Activated CD4-positive, alpha-beta T cell treated with anti-CD3 and anti-CD28 coated beads for 36 hours (primary cell): ENCODE data around the gene CPVL. TPM values are rescaled to one million over a fixed set of nuclear protein-coding genes. Genes with fewer than 3 reads are reported as not detected.

Experiments used
- ATAC-seq: fragments of 200-7000 bp; cut with Tn5 transposase; one replicate; pipeline ENCODE4 v1.10.0; 2021; ENCODE audit warnings: mild to moderate bottlenecking, moderate library complexity
- CTCF ChIA-PET: fragments of 350-600 bp; sonication (Branson Sonifier 250); formaldehyde crosslinking; loops from one replicate; lab custom pipeline; 2021; ENCODE audit warnings: antibody characterized with exemption; lab: Charles Lee
- POLR2A ChIA-PET: fragments of 350-600 bp; sonication (Branson Sonifier 250); formaldehyde crosslinking; loops from one replicate; lab custom pipeline; 2021; ENCODE audit warnings: antibody characterized with exemption, inconsistent platforms; lab: Charles Lee
- DNase-seq: peaks from one replicate; pipeline ENCODE4 v3.0.0-alpha.2; 2020
- H3K27ac Mint-ChIP-seq: one replicate; pipeline ENCODE4 v1.8.0; 2021; ENCODE audit warnings: mixed read lengths
- H3K27me3 Mint-ChIP-seq: one replicate; pipeline ENCODE4 v1.8.0; 2021; ENCODE audit warnings: mixed read lengths
- H3K36me3 Mint-ChIP-seq: one replicate; pipeline ENCODE4 v1.8.0; 2021; ENCODE audit warnings: low read depth, mixed read lengths
- H3K4me1 Mint-ChIP-seq: one replicate; pipeline ENCODE4 v1.8.0; 2021; ENCODE audit warnings: mixed read lengths
- H3K4me3 Mint-ChIP-seq: one replicate; pipeline ENCODE4 v1.8.0; 2021; ENCODE audit warnings: mild to moderate bottlenecking, moderate library complexity, mixed read lengths
- H3K9me3 Mint-ChIP-seq: one replicate; pipeline ENCODE4 v1.8.0; 2021; ENCODE audit warnings: low read depth, mixed read lengths
- intact Hi-C, 2 experiments: fragments of 100-400 bp; cut with DNase I in 1 of 2; cut with micrococcal nuclease in 1 of 2; formaldehyde crosslinking; loops; one replicate each; pipeline versions ENCODE4 v1.14.2 to v1.15.1; 2022 to 2024; cut with DNase I, micrococcal nuclease
- total RNA-seq, 2 experiments: library from RNA; stranded (reverse); gene quantifications; one replicate each; pipeline ENCODE4 v1.2.3, GENCODE V29; 2021

The CPVL gene
- total RNA-seq, 2 experiments from 2014 or later = not detected

- no peak overlapping the region for H3K27ac Mint-ChIP-seq
- no peak overlapping the region for H3K4me3 Mint-ChIP-seq
- ATAC-seq = no peak
- ChIA-PET CTCF (interaction anchor here (0.7 to 1.9 kb wide), 5 partner anchors 12 to 1960 kb away, joined by 3 to 12 read pairs (median 3); no protein-coding TSS in a partner anchor), POLR2A (no interaction called here)
- intact Hi-C loops = no loop called here
- H3K4me1 Mint-ChIP-seq = peaks cover 7% of the 10 kb centered on the region
- H3K27me3 Mint-ChIP-seq = peaks cover 26% of the 10 kb centered on the region
- no peak for DNase-seq
- no peaks in the 10 kb centered on the region for H3K9me3 Mint-ChIP-seq
- H3K36me3 Mint-ChIP-seq = no peaks in the 10 kb centered on the region
These were observed 184.4 kb downstream of the CPVL start for GRCh38 chr7:28961972-28962371.

GRCh38 chr7:28960071-28960840 lies 186.1 kb downstream of the CPVL start:
- Mint-ChIP-seq H3K4me3 (no peak overlapping the region), H3K4me1 (peaks cover 7% of the 10 kb centered on the region), H3K27me3 (peaks cover 28% of the 10 kb centered on the region), H3K36me3 (no peaks in the 10 kb centered on the region), H3K9me3 (no peaks in the 10 kb centered on the region), H3K27ac (no peak overlapping the region)
- intact Hi-C loops = no loop called here
- CTCF ChIA-PET = interaction anchor here (1.9 kb wide), 1 partner anchor 33 kb away, joined by 12 read pairs; no protein-coding TSS in a partner anchor
- no peak for DNase-seq
- no peak for ATAC-seq
- POLR2A ChIA-PET = no interaction called here

DNA sequence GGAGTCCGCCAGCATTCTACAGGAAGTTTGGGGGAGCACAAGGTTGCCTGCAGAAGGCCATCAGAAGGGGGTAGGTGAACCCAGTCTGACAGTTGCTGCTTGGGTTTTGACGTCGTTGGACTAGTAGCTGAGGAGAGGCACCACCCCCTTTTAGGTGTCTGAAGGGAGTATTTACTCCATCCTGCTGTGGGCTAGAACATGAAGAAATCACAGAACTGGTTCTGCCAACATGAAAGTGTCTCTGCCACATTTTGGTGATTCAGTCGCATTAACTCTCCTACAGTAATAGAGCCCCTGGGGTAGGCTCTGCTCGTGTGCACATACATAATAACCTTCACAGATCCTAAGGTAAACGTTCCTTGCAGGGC lies 187.4 kb downstream of the CPVL start:
- Mint-ChIP-seq H3K9me3 (no peaks in the 10 kb centered on the region), H3K4me1 (peaks cover 7% of the 10 kb centered on the region), H3K27ac (no peak overlapping the region), H3K36me3 (no peaks in the 10 kb centered on the region), H3K27me3 (peaks cover 36% of the 10 kb centered on the region), H3K4me3 (no peak overlapping the region)
- intact Hi-C loops = loop anchor here in 1 of 2 experiments (10.0 kb wide), 1 partner anchor 606 kb away; the partner anchor contains the start of gene PRR15
- ATAC-seq (no peak), DNase-seq (no peak)
- ChIA-PET CTCF (interaction anchor here (3.1 to 3.8 kb wide), 2 partner anchors 36 to 449 kb away, joined by 18 to 26 read pairs; no protein-coding TSS in a partner anchor), POLR2A (no interaction called here)

- Mint-ChIP-seq H3K4me3 (peak within 1 kb of the TSS; percentile 41), H3K9me3 (no peaks in the 10 kb centered on the region), H3K27ac (no peak within 1 kb of the TSS), H3K4me1 (peaks cover 7% of the 10 kb centered on the region), H3K27me3 (peaks cover 39% of the 10 kb centered on the region), H3K36me3 (no peaks in the 10 kb centered on the region)
- CTCF ChIA-PET = interaction anchor here (0.9 to 3.8 kb wide), 4 partner anchors 9 to 450 kb away, joined by 3 to 26 read pairs (median 14); no protein-coding TSS in a partner anchor
- POLR2A ChIA-PET = no interaction called here
- DNase-seq (peak; percentile 31), ATAC-seq (no peak)
- intact Hi-C loops = loop anchor here in 1 of 2 experiments (10.0 kb wide), 1 partner anchor 606 kb away; the partner anchor contains the start of gene PRR15
These were observed 187.9 kb downstream of the CPVL start, which contains the start of gene TRIL for GRCh38 chr7:28958235-28958979. TSS of gene TRIL (minus strand) at chr7:28958330. CDS start at chr7:28958046, 284 bp downstream.

DNA sequence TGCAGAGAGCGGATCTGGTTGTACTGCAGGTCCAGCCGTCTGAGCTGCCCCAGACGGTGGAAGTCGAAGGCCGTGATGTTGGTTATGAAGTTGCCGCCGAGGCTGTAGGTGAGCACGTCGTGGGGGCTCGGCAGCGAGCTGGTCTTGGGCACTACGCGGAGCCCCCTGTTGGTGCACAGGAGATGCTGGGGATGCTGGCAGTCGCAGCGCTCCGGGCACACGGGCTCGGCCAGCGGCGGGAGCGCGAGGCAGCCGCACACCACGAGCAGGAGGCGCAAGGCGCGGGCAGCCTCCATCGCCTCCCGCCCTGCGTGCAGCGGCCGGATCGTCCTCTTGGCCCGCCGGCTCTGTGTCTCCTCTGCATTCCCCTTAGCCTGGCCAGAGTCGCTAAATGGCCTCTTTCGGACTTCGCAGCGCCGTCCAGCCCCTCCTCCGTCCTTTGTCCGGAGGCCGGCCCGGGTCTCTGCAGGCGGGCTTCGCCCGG lies 188.5 kb downstream of the CPVL start:
- intact Hi-C loops = loop anchor here in 1 of 2 experiments (10.0 kb wide), 1 partner anchor 607 kb away; the partner anchor contains the start of gene PRR15
- no peak for DNase-seq
- peak overlapping the region; percentile 41 for H3K4me3 Mint-ChIP-seq
- no peak for ATAC-seq
- CTCF ChIA-PET = interaction anchor here (0.9 to 3.8 kb wide), 11 partner anchors 10 to 450 kb away, joined by 3 to 26 read pairs (median 6); no protein-coding TSS in a partner anchor
- H3K36me3 Mint-ChIP-seq = no peaks in the 10 kb centered on the region
- peaks cover 7% of the 10 kb centered on the region for H3K4me1 Mint-ChIP-seq
- peaks cover 44% of the 10 kb centered on the region for H3K27me3 Mint-ChIP-seq
- H3K27ac Mint-ChIP-seq = no peak overlapping the region
- H3K9me3 Mint-ChIP-seq = no peaks in the 10 kb centered on the region
- POLR2A ChIA-PET = interaction anchor here (0.6 kb wide), 1 partner anchor 847 kb away, joined by 4 read pairs; no protein-coding TSS in a partner anchor

GRCh38 chr7:28957064-28957750 lies 189.1 kb downstream of the CPVL start:
- peak overlapping the region; percentile 41 for H3K4me3 Mint-ChIP-seq
- peaks cover 46% of the 10 kb centered on the region for H3K27me3 Mint-ChIP-seq
- no peaks in the 10 kb centered on the region for H3K9me3 Mint-ChIP-seq
- POLR2A ChIA-PET = interaction anchor here (0.6 kb wide), 1 partner anchor 848 kb away, joined by 4 read pairs; no protein-coding TSS in a partner anchor
- DNase-seq (peak; percentile 41), ATAC-seq (peak; percentile 18)
- CTCF ChIA-PET = interaction anchor here (0.5 to 3.8 kb wide), 24 partner anchors 9 to 451 kb away, joined by 3 to 26 read pairs (median 4); no protein-coding TSS in a partner anchor
- intact Hi-C loops = loop anchor here in 1 of 2 experiments (10.0 kb wide), 1 partner anchor 608 kb away; the partner anchor contains the start of gene PRR15
- H3K36me3 Mint-ChIP-seq = no peaks in the 10 kb centered on the region
- H3K27ac Mint-ChIP-seq = no peak overlapping the region
- H3K4me1 Mint-ChIP-seq = peaks cover 7% of the 10 kb centered on the region

DNA sequence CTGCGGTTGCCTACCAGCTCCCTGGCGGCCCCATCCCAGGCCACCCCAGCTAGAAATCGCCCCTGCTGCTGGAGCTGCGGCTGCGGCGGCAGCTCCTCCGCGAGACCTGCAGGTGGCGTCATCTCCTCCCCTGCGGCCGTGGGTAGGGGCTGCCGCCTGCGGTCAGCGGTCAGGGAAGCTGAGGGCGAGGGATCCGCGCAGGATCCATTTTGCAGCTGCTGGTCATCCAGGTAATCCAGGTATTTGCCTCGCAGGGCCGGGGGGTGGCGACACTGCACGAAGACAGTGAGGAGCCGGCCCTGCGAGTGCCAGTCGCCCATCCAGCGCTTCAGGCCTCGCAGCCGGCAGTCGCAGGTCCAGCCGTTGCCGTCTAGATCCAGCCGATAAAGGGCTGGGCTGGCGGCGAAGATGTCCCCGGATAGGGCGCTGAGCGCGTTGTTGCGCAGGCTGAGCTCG lies 189.7 kb downstream of the CPVL start:
- DNase-seq (peak; percentile 58), ATAC-seq (peak; percentile 30)
- ChIA-PET CTCF (interaction anchor here (0.5 to 3.8 kb wide), 26 partner anchors 9 to 451 kb away, joined by 3 to 26 read pairs (median 4); no protein-coding TSS in a partner anchor), POLR2A (no interaction called here)
- H3K4me3 Mint-ChIP-seq = no peak overlapping the region
- H3K27me3 Mint-ChIP-seq = peaks cover 48% of the 10 kb centered on the region
- no peaks in the 10 kb centered on the region for H3K9me3 Mint-ChIP-seq
- no peaks in the 10 kb centered on the region for H3K36me3 Mint-ChIP-seq
- H3K27ac Mint-ChIP-seq = no peak overlapping the region
- peaks cover 7% of the 10 kb centered on the region for H3K4me1 Mint-ChIP-seq
- intact Hi-C loops = loop anchor here (1.0 to 10.0 kb wide), 4 partner anchors 146 to 608 kb away; partner anchors contain the start of gene PRR15 (in 1 of the 2)

GRCh38 chr7:28955718-28956607 lies 190.4 kb downstream of the CPVL start:
- peaks cover 7% of the 10 kb centered on the region for H3K4me1 Mint-ChIP-seq
- CTCF ChIA-PET = interaction anchor here (0.6 to 3.8 kb wide), 22 partner anchors 8 to 452 kb away, joined by 3 to 26 read pairs (median 4); no protein-coding TSS in a partner anchor
- H3K27ac Mint-ChIP-seq = no peak overlapping the region
- peaks cover 53% of the 10 kb centered on the region for H3K27me3 Mint-ChIP-seq
- H3K36me3 Mint-ChIP-seq = no peaks in the 10 kb centered on the region
- peak overlapping the region; percentile 24 for H3K4me3 Mint-ChIP-seq
- intact Hi-C loops = loop anchor here (1.0 to 10.0 kb wide), 5 partner anchors 146 to 609 kb away; partner anchors contain the start of gene PRR15 (in 1 of the 2)
- ATAC-seq = peak; percentile 53
- POLR2A ChIA-PET = no interaction called here
- DNase-seq = peak; percentile 67
- no peaks in the 10 kb centered on the region for H3K9me3 Mint-ChIP-seq

- Mint-ChIP-seq H3K9me3 (no peaks in the 10 kb centered on the region), H3K27me3 (peaks cover 54% of the 10 kb centered on the region), H3K36me3 (no peaks in the 10 kb centered on the region), H3K4me1 (peaks cover 7% of the 10 kb centered on the region), H3K4me3 (peak overlapping the region; percentile 24), H3K27ac (no peak overlapping the region)
- DNase-seq (no peak), ATAC-seq (no peak)
- ChIA-PET POLR2A (no interaction called here), CTCF (interaction anchor here (0.7 to 3.8 kb wide), 3 partner anchors 8 to 154 kb away, joined by 3 to 26 read pairs (median 3); no protein-coding TSS in a partner anchor)
- intact Hi-C loops = loop anchor here (1.0 to 10.0 kb wide), 2 partner anchors 150 to 609 kb away; partner anchors contain the start of gene PRR15 (in 1 of the 2)
These were observed 191.0 kb downstream of the CPVL start for GRCh38 chr7:28955356-28955717.
